Osteoblast (primary cell): Measurements from ENCODE around the gene LZTR1. TPM values are rescaled to one million over a fixed set of nuclear protein-coding genes. Genes with fewer than 3 reads are reported as not detected.

Experiments used
- DNase-seq: peaks from one replicate; pipeline ENCODE4 v3.0.0; 2011; ENCODE audit warnings: low spot score, mixed read lengths; ENCODE audit not compliant: insufficient read length; ENCODE audit errors: missing footprints
- H2AFZ ChIP-seq: 2 replicates; pipeline ENCODE4 v1.6.0; 2011; ENCODE audit warnings: mild to moderate bottlenecking, low read length
- H3K27ac ChIP-seq: 2 replicates; pipeline ENCODE4 v1.5.1; 2011; ENCODE audit warnings: mild to moderate bottlenecking, low read depth, low read length, moderate library complexity
- H3K27me3 ChIP-seq: 2 replicates; pipeline ENCODE4 v1.6.0; 2012; ENCODE audit warnings: mild to moderate bottlenecking, control low read depth, inconsistent platforms, low read length, moderate library complexity; ENCODE audit not compliant: insufficient read depth
- H3K36me3 ChIP-seq: 2 replicates; pipeline ENCODE4 v1.5.1; 2011; ENCODE audit warnings: mild to moderate bottlenecking, low read length, control low read depth, moderate library complexity; ENCODE audit not compliant: insufficient read depth
- H3K4me1 ChIP-seq: 2 replicates; pipeline ENCODE4 v1.5.1; 2011; ENCODE audit warnings: mild to moderate bottlenecking, low read length, control low read depth, moderate library complexity; ENCODE audit not compliant: insufficient read depth
- H3K4me2 ChIP-seq: 2 replicates; pipeline ENCODE4 v1.6.0; 2011; ENCODE audit warnings: mild to moderate bottlenecking, low read length; ENCODE audit not compliant: insufficient read depth
- H3K4me3 ChIP-seq: fragments of 200-600 bp; sonication (generic); 3 replicates; pipeline ENCODE4 v1.5.1; 2012; ENCODE audit warnings: mild to moderate bottlenecking, low read length, inconsistent platforms; ENCODE audit not compliant: insufficient read depth
- H3K79me2 ChIP-seq: 2 replicates; pipeline ENCODE4 v1.6.0; 2012; ENCODE audit warnings: mild to moderate bottlenecking, low read length, control low read depth, inconsistent platforms; ENCODE audit not compliant: insufficient read depth
- H3K9me3 ChIP-seq: 2 replicates; pipeline ENCODE4 v1.5.1; 2011; ENCODE audit warnings: low read depth, low read length, control low read depth
- H4K20me1 ChIP-seq: 2 replicates; pipeline ENCODE4 v1.6.0; 2012; ENCODE audit warnings: mild to moderate bottlenecking, low read length, control low read depth; ENCODE audit not compliant: insufficient read depth
- CTCF ChIP-seq: IDR thresholded peaks from 2 replicates; pipeline ENCODE4 v1.5.1; 2011; ENCODE audit warnings: mild to moderate bottlenecking, low read depth, low read length, moderate library complexity; ENCODE audit errors: extremely low read depth
- total RNA-seq: library from RNA; depleted of rRNA; stranded (reverse); fragments of >200 nt; gene quantifications from 2 replicates; pipeline ENCODE4 v1.2.3, GENCODE V29; 2012

LZTR1 gene
- total RNA-seq, 1 donor: 56.8 TPM

GRCh38 chr22:20990184-20991180, 8.4 kb downstream of the LZTR1 start:
- TF ChIP-seq CTCF: no peak
- no peak overlapping the region for H2AFZ ChIP-seq

GRCh38 chr22:20991252-20992055, 9.4 kb downstream of the LZTR1 start:
- Histone ChIP-seq H3K36me3 (peaks cover 48% of the 10 kb centered on the region), H3K27ac (no peak overlapping the region), H2AFZ (no peak overlapping the region), H3K4me1 (no peaks in the 10 kb centered on the region), H4K20me1 (no peaks in the 10 kb centered on the region), H3K79me2 (no peaks in the 10 kb centered on the region), H3K4me2 (no peak overlapping the region), H3K4me3 (no peak overlapping the region), H3K27me3 (no peaks in the 10 kb centered on the region), H3K9me3 (no peaks in the 10 kb centered on the region)
- DNase-seq: peak; percentile 80
- no peak for TF ChIP-seq CTCF

More at GRCh38 chr22:20990184-20991180, 8.4 kb downstream of the LZTR1 start:
- H3K4me2 ChIP-seq: no peak overlapping the region
- peaks cover 2% of the 10 kb centered on the region for H3K79me2 ChIP-seq
- no peaks in the 10 kb centered on the region for H3K4me1 ChIP-seq
- no peak overlapping the region for H3K27ac ChIP-seq
- peaks cover 4% of the 10 kb centered on the region for H4K20me1 ChIP-seq
- no peak overlapping the region for H3K4me3 ChIP-seq
- H3K36me3 ChIP-seq: peaks cover 51% of the 10 kb centered on the region
- DNase-seq: peak; percentile 58
- no peaks in the 10 kb centered on the region for H3K27me3 ChIP-seq
- no peaks in the 10 kb centered on the region for H3K9me3 ChIP-seq

- H3K36me3 ChIP-seq: peaks cover 47% of the 10 kb centered on the region
- H3K4me3 ChIP-seq: no peak overlapping the region
- H4K20me1 ChIP-seq: no peaks in the 10 kb centered on the region
- H3K4me2 ChIP-seq: no peak overlapping the region
- H3K27ac ChIP-seq: no peak overlapping the region
- H3K9me3 ChIP-seq: no peaks in the 10 kb centered on the region
- TF ChIP-seq CTCF: no peak
- no peaks in the 10 kb centered on the region for H3K4me1 ChIP-seq
- no peaks in the 10 kb centered on the region for H3K27me3 ChIP-seq
- H2AFZ ChIP-seq: no peak overlapping the region
- no peaks in the 10 kb centered on the region for H3K79me2 ChIP-seq
- no peak for DNase-seq
Measured at GRCh38 chr22:20992056-20992442, 10.0 kb downstream of the LZTR1 start.
